M059J (cell line): ENCODE measurements around the gene GALNT3. TPM values are rescaled to one million over a fixed set of nuclear protein-coding genes. Genes with fewer than 3 reads are reported as not detected.

Source experiments
- DNase-seq: peaks from one replicate; pipeline ENCODE4 v3.0.0-alpha.2; 2012; ENCODE audit warnings: low read depth
- total RNA-seq: library from RNA; depleted of rRNA; stranded (reverse); fragments of >200 nt; shearing (Covaris generic); gene quantifications from 2 replicates; pipeline ENCODE4 v1.2.3, GENCODE V29; 2014

GALNT3 gene
- total RNA-seq, 1 experiment from 2014 or later, result 1.9 TPM

DNA sequence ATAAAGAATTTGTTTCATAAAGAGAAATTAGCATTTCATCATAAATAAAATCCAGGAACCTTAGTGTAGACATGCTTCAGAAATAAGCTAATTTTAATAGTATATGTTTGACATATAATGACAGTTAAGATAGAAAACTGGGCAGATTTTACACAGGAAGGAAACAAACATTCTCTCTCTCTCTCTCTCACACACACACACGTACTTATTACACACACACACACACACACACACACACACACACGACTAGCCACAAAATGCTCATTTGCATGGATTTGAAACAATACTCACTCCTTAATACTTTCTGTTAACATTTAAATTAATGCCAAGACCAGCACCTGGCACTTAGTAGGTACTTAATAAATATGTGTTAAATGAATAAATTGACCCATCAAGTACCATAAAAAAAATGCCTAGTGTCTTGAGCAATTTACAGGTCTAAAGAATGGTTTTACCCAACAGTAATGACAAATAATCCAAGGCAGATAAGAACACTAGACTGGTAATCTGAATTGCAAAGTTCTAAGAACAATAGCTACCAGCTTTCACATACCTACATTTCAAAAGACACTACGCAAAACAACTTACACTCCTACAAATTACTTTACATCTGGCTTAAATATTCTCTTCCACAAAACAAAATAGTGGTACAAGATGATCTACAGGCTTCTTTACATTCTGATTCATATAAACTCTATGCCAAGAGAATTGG, 2.9 kb upstream of the GALNT3 start:
- DNase-seq, result no peak

DNA sequence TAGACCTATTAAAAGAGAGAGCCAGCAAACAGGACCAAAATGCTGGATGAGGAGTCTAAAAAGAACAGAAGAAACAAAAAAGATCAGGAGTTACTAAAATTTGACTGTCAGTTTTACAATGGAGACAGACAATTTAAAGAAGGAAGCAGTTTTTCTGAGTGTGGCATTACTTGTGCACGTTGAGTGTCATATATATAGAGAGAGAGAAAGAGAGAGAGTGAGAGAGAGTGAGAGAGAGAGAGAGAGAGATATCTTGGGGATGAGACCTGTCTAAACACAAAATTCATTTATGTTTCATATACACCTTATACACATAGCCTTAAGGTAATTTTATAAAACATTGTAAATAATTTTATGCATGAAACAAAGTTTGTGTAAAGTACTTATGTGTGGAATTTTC, 2.1 kb upstream of the GALNT3 start:
- no peak for DNase-seq

DNA sequence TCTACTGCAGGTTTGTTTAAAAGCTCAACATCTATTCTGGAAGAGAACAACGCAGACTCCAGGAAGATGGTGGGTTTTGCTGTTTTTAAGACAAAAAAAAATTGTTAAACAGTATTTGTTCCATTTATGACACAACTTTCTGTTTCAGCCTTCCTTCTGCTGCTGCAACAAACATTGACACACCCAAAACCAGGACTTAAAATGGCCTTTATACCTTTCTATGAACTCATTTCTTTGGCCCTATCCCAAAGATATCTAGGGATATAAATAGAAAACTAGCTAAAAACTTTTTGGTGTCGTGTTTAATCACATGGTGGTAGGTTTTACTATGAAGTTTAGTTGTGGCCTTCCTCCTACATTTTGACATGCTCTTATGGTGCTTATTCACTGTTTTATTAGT, 964 bp upstream of the GALNT3 start:
- DNase-seq, result peak; percentile 25

DNA sequence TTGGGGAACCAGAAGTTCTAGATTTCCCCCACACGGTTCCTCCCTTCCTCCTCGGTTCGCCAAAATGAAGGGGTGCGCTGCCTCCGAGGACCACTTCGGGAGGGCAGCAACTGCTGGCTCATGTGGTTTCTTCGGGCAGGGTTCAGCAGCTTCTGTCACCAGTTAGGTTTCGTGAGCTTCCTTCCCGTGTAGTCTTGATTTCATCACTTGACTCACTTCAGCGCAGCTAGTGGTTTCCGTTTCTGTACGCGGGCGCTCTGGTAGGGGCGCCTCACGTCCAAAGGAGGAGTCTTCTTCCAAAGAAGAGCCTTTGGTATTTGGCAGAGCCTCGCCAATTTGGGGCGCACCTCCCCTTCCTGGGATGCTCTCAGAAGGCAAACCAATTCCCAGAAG, 485 bp upstream of the GALNT3 start:
- no peak for DNase-seq

DNA sequence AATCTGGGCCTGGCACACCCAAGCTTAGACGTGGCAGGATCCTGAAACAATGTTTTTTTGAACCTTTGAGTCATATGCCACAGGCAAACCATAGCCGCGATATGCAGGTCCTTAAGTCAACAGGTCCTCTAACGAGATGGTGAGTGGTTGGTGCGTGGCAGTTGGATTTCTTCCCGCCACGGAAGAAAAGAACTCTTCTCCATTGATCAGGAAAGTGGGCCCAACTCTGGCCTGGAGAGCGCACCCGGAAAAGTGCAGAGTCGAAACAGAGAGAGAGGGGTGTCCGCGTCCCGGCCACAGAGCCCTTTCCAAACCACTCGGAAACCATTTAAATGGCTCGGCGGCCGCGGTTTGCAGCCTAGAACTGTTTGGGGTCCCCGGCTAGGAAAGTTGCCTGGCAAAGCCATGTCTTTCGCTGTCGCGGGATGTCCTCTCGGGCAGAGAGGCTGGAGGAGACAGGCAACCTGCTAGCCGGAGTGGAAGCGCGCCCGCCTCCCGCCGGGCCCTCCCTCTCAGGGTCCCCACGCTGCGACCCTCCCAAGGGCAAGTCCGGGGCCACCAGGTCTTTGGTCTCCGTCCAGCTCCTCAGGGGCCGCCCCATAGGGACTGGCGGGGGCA, 777 bp downstream of the GALNT3 start:
- peak; percentile 76 for DNase-seq

DNA sequence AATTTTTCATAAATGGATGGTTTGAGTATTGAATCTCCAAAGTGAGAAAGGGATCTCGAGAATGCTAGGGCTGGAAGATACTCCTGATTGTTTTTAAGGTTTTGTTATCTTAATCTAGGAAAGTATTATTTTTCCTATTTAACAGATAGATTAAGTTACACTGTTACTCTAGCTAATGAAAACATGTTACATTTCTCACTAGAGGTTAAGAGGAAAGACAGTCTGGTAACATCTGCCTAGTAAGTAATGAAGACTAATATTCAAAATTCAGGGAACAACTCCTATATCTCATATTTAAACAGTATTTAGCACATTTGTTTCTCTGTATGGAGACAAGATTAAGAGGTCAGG, 2.0 kb downstream of the GALNT3 start:
- no peak for DNase-seq

DNA sequence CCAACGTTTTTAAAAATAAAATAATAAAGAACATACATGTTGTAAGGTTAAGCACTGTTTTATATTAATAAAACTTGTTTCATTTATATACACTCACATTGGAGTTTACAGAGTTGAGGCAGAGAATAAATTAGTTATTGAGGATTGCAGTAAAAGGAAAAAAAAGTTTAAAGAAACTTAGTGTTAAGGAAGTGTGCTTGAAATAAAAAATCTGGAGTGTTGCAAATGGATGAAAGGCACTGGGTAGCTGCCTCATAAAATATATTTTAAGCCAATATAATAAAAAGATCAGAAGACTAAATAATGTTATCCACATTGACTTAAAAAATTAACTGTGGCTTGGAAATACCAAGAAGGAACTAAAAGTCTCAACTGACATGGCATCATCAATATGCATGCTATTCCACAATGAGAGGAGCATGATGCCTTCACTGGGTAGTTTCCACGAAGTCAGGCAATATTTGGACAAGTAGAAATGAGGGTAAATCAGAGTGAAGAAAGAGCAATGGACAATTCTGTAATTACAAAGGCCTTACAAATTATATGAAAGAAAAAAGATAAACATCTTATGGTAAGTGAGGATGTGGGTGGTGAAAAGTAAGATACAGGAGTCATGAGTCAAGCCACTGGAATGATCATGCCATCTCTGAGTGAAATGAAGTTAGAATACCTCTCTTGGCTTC, 2.5 kb downstream of the GALNT3 start:
- DNase-seq, result peak; percentile 78

DNA sequence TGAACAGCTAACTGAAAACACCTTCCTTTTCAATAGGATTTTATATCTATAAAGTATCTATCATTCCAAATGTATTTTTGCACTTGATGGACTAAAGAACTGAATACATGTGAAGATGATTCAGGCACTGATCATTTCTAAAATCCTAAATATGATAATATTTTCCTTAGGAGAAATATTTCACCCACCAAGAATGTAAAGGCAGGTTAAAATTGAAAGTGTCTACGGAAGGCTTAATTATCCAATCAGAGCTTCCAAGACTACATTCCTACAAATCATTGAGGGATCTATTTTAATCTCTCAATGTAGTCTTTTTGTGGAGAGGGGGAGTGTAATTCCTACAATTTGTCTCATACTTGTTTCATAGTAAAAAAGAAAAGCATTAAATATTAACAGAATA, 3.6 kb downstream of the GALNT3 start:
- no peak for DNase-seq

DNA sequence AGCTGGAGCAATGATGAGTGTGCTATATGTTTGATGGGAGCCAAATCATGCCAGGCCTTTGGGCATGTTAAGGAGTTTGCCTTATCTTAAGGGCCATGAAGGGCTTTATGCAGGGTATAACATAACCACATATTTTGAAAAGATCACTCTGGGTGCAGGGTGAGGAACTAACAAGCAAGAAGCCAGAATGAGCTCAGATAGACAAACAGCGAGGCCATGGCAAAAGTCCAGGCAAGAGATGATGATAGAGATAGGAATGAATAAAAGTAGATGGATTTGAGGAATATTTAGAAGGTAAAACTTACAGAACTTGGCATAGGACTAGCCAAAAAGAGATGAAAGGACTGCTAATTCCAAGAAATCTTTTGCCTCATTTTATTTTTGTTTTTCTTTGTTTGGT, 6.7 kb downstream of the GALNT3 start:
- no peak for DNase-seq

DNA sequence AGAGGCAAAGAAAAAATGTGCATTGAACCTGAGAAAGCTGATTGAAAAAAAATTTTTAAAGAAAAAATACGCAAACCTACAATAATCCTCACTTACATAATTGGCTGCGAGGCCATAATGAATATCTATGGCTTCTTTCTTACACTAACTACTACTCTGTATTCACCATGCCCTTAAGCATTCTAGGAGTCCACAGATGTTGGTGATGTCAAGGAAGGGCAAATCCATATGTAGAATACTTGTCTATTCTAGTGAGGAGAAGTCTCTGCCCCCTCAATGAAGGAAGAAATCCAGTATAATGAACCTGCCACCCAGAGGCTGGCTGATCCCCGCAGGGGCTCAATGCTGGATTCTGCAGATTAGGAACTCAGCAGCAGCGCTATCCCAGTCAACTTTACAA, 14.3 kb downstream of the GALNT3 start:
- no peak for DNase-seq

DNA sequence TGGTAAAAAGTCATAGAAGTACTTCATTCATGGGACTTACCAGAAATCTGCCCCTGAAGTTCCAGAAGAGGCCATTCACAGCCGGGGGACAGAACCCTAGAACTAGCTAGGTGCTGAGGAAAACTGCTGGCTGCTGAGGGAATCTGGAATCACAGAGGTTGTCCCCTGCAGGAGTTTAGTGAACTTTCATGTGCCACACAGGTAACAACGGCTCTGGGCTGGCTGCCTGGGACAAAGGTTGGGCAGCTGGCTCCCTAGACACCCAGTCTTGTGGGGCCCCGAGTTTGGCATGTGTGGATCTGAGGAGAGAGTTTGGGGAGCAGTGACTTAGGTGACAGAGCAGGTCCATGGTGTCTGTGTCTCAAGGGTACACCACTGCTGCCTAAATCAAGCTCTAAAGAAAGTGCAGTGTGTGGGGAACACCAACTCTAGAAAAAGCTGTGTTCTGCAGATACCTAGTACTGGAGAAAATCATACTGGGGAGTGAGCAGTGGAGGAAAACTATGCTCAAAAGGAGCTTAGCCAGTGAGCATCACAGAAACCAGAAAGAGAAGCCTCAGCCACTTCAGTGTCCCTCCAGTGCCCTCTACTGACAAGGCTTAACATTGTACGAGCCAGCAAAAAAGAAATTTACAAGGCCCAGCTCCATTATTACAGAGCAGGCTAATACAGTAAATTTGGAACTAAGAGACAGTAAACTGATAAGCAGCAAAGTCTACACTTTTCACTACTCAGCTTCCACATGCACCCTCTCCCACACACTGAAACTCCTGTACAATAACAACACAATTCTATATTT, 15.2 kb downstream of the GALNT3 start:
- DNase-seq, result no peak

DNA sequence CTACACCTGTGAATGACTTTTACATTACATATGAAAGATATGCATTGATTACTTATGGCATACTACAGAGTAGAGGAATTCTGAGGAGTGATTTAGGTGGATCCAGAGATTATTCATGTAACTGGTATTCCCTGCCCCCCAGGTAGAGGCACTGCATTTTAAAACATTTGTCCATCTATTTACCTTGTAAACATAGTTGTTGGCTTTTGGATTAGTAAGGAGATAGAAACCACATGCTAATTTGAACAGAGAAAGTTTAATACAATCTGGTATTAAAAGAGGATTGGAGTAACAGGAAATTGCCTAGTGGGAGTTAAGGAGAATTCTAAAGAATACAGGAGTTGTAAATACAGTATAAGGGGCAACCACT, 15.9 kb downstream of the GALNT3 start:
- no peak for DNase-seq

DNA sequence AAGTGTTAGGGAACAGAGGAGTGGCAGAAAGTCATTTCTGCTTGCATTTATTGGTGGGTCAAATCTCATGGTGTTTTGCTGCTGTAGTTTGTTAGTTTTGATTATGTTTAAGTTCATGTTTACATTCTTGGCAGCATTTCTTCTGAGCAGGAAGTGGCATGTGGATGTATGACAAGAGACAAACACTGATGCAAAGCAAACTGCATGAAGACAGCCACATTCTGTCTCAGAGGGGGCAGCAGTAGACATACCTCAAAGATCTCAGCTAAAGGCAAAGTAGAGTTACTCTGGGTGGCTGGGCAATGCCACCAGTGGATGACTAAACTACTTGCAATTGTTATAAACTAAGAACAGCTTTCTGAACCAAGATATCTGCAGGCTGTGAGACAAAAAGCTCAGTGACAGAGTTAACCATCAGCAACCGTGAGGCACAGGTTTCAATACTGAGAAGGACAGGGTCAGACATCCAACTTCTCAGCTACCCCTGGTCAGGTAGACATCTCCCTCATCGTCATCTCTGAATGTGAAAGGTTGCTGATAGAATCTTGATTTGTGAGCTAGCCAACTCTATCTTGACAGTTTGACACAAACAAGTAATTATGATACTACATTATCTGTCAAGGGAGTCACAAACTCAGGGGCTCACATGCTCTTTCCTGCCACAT, 16.4 kb downstream of the GALNT3 start:
- peak; percentile 13 for DNase-seq

DNA sequence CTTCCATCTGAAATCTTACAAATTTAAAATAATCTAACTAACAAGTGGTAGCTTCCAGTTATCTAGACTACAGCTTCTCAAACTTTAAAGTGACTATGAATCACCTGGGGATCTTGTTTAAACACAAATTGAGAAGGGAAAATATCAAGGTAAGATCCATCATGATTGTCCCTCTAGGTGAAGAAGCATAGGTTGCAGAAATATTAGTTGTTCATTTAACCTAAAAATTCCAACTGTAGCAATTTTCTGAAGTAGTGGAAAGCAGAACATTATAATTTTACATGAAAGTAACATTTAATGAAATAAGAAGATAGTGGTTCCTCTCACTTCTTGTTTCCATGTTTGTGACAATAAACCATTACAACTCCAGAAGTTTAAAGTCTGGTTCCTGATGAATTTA, 17.3 kb downstream of the GALNT3 start:
- no peak for DNase-seq

DNA sequence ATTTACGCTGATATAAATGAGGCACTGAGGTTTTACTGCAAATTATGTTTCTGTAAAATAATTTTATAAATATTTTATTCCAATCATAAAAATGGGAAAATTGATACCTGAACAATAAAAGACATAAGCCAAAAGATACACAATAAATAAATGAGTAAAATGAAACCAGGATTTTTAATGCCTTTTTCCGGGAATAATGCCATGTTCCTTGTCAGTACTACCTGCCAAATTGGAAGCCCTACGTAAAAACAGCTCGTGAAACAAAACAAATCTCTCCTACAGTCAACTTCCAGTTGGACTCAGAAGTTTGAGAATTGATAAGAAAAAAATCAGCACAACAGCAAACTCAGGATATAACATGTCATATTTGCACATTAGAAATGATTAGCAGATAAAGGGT, 18.0 kb downstream of the GALNT3 start:
- no peak for DNase-seq

DNA sequence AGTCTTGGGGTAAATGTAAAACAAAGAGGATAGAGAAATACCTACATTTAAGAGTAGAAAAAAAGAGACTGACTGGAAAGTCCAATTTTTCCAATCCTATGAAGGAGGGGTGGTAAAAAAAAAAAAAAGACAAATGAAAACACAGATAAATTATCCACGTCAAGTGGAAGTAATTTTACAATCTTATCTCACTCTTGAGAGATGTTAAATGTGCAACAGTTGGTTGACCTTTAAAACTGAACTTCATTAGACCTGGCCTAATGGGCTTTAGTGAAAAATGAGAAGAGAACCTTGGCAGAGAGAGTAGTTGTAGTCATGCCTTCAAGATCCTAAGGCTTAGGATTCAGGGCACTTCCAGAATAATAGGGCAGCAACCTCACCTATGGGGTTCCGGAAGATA, 20.4 kb downstream of the GALNT3 start:
- DNase-seq, result no peak

DNA sequence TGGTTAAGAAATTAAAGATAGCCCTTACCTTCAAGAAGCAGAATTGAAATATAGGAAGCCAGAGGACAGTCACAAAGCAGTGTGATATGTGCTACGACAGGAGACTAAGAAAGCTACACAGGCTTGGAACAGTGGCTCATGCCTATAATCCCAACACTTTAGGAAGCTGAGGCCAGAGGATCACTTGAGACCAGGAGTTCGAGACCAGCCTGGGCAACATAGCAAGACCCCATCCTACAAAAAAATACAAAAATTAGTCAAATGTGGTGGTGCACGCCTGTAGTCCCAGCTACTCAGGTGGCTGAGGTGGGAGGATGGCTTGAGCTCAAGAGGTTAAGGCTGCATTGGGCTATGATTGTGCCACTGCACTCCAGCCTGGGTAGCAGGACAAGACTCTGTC, 21.9 kb downstream of the GALNT3 start:
- no peak for DNase-seq

DNA sequence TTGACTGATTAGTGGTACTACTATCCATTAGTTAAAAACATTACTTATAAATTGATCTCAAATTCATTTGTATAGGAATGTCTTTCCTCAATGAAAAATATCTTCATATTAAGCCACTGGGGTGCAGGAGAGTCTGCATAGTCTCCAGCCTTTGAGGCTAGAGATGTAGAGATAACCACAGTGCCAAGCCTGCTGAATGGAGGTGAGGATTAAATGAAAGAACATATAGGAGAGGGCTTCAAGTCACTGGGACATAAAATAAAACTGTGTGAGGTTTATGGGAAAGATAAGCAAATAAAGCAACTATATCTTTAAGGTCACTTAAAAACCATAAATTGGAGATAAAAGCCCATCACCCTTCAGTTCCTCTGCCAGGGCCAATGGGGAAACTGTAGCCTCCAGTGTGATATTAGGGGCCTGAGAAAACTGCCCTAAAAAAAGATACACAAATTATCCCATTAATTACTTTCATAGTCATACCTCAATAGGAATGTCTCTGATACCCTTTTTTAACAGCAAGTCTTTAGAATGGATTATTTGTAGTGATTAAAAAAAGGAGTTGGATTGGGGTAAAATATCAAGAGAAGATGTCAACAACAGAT, 27.6 kb downstream of the GALNT3 start:
- DNase-seq, result no peak

DNA sequence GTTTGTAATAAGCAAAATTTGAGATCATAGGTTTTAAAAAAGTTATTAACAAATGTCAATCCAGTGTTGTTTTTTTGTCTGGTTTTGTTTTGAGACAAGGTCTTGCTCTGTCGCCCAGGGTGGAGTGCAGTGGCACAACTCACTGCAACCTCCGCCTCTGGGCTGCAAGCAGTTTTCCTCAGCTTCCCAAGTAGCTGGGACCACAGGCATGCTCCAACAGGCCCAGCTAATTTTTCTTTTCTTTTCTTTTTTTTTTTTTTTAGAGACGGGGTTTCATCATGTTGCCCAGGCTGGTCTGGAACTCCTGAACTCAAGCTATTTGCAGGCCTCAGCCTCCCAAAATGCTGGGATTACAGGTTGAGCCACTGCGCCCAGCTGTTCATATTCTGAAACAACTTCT, 31.3 kb downstream of the GALNT3 start:
- no peak for DNase-seq

DNA sequence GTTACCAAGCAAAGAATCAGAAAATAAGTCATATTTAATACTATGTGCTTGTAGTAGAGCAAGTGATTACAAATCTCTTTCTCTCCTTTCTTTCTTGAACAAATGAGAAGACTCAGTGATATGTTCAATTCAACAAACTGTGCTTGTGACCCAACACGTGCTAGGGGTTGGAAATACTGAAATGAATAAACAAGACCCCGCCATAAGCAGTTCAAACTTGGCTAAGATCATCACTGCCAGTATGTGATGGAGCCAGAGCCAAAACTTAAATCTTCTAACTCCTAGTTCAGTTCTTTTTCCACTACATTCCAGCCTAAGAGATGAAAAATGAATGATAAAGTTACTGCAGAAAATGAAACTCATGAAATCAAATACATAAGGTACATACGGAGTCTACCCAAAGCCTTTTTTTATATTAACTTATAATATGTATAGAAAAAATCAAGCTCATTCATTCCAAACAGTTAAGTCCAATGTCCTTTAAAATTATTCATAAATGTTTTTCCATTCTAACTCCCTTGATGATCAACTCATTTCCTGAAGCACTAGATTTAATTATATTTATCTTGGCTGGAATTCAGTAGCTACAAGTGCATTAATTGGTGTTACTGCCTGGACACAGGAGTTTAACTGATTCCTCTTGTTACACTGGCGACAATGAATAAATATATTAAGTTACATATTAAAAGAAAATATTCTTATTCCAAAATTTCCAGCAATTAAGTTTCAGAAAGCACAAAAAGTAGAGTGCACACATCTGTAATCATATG, 36.0 kb downstream of the GALNT3 start:
- peak; percentile 40 for DNase-seq

DNA sequence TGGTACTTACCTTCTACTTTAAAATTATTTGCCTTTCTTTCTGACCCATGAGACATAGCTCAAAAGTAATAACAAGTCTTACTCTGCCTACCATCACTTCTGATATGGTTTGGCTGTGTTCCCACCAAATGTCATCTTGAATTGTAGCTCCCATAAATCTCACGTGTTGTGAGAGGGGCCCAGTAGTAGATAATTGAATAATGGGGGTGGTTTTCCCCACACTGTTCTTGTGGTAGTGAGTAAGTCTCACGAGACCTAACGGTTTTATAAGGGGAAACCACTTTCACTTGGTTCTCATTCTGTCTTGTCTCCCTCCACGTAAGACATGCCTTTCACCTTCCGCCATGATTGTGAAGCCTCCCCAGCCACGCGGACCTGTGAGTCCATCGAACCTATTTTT, 47.5 kb downstream of the GALNT3 start:
- peak; percentile 68 for DNase-seq
